Measurements from ENCODE around the gene TGFB2.

Gene TGFB2

GRCh38 chr1:218467101-218468072, 122.3 kb downstream of the TGFB2 start:
- DNase-seq, result no peak

DNA sequence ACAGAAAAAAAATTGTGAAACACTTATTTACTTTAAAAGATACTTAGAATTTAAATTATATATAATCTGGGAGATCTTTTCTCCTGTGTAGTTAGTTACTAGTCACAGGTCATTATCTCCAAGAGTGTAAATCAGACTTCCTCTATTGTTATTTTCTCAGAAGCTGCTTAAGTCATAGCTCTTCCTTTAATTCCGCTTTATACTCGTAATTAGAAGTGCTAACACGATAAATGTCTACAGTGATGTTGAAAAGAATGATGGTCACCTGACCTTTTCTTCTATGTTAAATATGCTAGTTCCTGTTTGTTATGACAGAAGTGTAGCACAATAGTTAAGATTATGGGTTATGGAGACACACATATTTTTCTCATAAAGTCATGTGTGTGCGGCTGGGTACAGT, 123.6 kb downstream of the TGFB2 start:
- DNase-seq, result no peak

DNA sequence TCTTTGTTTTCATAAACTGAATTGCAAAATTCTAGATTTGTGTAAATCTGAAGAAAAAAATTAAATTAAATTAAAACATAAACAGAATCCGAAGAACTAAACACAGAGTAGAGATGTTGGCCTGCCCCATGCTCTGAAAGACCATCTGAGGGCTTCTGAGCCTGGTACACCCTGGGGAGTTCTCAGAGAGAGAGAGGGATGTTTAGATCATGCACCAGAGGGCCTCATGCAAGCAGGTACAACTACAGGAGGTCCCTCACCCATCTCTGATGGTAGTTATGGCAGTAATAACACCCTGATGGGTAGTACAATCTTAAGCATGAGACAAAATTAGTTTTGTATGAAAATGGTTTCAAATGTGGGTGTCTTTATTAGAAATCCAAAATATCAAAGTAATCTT, 127.7 kb downstream of the TGFB2 start:
- no peak for DNase-seq

DNA sequence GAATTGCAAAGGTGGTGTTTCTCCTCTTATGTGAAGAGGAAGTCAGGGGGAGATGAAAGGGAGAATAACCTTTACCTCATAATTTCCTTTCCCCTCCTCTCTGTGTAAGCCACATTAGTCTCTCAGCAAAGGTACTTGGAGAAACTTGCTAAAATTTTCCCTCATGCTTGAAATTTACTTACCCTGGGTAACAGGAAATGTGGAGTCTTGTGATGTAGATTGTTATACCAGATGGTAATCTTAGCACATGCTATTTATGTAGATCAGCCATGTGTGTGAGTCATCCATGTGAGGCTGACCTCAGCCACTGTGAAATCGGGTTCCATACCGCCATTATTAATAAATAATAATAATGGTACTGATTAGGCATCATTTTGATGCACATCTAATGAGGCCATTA, 128.4 kb downstream of the TGFB2 start:
- no peak for DNase-seq

GRCh38 chr1:218474128-218474527, 129.0 kb downstream of the TGFB2 start:
- DNase-seq, result no peak

DNA sequence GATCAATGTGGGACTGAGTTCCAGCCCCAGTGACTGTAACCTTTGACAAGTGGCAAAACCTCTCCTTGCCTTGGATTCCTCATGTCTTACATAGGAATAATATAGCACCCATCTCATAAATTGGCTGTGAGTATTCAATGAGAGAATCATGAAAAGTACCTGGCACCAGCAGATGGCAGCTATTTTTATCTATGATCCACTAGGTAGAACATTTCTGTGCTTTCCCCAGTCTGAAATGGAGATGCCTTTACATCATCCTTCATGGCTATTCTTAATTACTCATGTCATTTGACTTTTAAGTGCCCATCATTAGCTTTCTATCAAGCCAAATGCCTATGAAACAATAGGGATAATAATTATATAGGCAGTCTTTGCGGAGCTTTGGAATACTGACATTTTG, 130.1 kb downstream of the TGFB2 start:
- DNase-seq, result no peak

GRCh38 chr1:218475699-218476098, 130.6 kb downstream of the TGFB2 start:
- DNase-seq, result no peak

GRCh38 chr1:218476385-218476784, 131.2 kb downstream of the TGFB2 start:
- no peak for DNase-seq

DNA sequence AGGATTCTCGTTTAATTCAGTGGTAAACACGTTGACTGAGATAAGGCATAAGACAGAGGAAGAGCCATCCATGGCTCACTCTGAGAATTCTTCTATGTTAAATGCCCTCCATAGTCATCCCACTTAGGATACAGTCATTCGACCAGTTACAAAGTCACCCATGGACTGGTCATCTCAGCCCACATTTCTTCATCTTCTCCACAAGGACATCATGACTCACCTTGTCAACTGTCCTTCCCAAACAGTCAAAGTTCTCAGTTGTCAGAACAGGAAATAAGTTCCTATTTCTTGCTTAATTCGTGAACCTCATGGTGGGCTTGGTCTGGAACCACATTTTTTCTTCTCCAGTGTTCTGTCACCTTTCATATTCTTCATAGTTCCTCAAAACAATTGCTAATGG, 133.2 kb downstream of the TGFB2 start:
- DNase-seq, result no peak

DNA sequence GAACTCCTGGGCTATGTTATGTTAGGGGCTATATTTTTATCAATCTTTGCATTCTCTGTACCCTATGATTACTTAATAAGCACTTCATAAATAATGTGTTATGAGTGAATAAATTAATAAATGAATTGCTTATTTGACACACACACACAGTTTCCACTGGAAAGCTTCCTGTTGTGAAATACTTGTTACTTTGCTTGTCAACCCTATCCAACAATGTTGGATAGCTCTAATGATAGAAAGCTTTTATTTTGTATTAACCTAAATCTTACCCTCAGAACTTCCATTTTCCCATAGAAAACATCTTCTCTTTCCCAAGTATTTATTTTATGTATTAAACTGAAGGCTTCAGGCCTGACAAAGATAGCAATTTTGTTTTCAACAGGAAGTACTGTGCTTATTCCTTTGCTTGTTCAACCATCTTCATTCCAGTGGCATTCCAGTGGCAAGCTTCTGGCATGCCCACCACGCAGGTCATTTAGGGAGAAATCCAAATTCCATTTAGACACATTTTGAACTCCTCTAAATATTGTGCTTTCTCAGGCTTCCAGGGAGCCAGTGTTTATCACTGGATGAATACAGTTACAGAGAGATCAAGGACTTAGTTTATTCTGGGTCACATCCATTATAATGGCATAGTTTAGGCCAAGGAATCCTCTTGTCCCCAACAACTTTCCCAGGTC, 134.4 kb downstream of the TGFB2 start:
- DNase-seq, result no peak

- no peak for DNase-seq
Observed at GRCh38 chr1:218480137-218480536, 135.0 kb downstream of the TGFB2 start.

DNA sequence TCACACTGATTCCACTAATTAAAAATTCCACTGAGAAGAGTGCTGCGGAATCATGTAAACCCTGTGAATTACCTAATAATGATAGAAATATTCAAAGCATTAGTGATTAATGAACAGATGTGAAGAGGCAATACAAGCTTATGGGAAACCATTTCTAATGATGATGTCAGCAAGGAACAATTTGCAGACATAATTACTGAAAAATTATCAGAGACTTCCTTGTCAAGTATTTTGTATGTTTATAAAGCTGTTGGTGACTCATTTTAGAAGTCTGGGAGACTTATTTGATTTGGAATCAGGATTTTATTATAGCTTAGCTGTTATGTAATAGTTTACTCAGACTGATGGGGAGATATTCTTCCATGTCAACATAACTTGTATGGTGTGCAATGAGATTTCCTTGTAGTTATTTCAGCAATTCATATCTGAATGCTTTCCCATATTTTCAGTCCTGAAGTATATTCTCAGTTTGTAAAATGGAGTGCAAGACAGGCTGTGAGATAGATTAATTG, 135.5 kb downstream of the TGFB2 start:
- no peak for DNase-seq

GRCh38 chr1:218481116-218481775, 136.1 kb downstream of the TGFB2 start:
- DNase-seq, result no peak

DNA sequence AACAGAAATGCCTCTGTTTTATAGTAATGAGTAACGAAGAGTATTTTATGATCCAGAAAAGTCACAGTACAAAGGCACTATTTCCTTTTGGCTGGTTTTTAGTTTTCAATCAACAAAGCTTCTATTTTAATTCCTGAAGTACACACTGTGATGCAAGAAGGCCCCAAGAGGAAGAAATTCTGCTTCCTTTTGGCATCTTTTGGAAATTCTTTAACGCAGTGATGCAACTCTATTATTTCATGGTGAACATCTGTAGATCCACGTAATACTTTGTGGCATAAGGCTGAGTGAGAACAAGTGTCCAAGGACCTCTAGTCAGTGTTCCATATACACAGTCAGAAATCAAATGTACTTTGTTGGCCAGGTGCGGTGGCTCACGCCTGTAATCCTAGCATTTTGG, 137.5 kb downstream of the TGFB2 start:
- DNase-seq, result no peak

GRCh38 chr1:218485241-218485928, 140.2 kb downstream of the TGFB2 start:
- DNase-seq, result no peak

DNA sequence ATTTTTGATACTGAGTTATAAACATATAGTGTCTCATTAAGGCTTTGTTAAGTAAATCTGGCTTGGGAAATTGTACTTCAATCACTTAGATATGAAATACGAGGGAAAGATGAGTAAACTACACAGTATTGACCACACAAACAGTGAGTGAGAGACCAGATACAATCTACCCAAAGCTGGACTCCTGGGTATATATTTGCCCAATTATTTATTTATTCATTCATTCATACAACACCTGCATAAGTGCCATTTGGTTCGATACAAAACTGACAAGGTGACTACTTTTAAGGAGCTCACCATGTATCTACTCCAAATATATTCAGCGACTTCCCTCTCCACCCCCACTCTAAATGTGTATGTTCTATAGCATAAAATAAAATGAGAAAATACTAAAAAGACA, 143.4 kb downstream of the TGFB2 start:
- no peak for DNase-seq

GRCh38 chr1:218488986-218489385, 143.8 kb downstream of the TGFB2 start:
- no peak for DNase-seq

GRCh38 chr1:218490406-218490922, 145.3 kb downstream of the TGFB2 start:
- no peak for DNase-seq

DNA sequence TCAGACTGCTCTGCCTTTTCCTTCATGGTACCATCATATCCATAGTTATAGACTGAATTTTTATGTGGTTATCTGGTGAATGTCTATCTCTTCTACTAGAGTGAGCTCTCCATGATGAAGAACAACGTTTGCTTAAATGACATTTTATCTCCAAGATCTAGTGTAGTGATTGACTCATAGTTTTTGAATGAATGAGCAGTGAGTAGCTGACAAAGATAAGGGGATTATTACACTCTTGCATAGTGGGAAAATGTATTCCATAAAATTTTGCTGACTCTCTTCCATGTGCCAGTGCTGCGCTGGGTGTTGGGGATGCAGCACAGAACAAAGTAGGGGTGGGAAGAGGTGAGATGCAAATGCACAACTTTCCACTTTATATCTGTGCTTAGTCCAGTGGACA, 147.7 kb downstream of the TGFB2 start:
- no peak for DNase-seq

GRCh38 chr1:218493986-218494385, 148.8 kb downstream of the TGFB2 start:
- no peak for DNase-seq

All from NCI-H1436 treated with DMSO at 0.1 percent for 48 hours (cell line).